CD14-positive monocyte (primary cell): ENCODE results near the gene PNMA8A. TPM values are rescaled to one million over a fixed set of nuclear protein-coding genes. Genes with fewer than 3 reads are reported as not detected.

Experiments used
- DNase-seq, 3 donors: peaks; one replicate each; pipeline ENCODE4 v3.0.0-alpha.2; 2011 to 2022
- H2AFZ ChIP-seq: 2 replicates; pipeline ENCODE4 v1.6.0; 2012; ENCODE audit warnings: mild to moderate bottlenecking, low read depth, low read length, inconsistent platforms; ENCODE audit not compliant: insufficient read depth, poor library complexity, severe bottlenecking
- H3K27ac ChIP-seq, 2 donors: 1 replicate in 1 of 2; 2 replicates in 1 of 2; pipeline ENCODE4 v1.5.1; 2012 to 2013; ENCODE audit warnings: low read length in 2 of 2, control low read depth in 1 of 2, inconsistent platforms in 1 of 2, low read depth in 1 of 2, mild to moderate bottlenecking in 1 of 2
- H3K27me3 ChIP-seq, 2 donors: one replicate each; pipeline versions ENCODE4 v1.6.0 to v1.6.1; 2011 to 2013; ENCODE audit warnings: low read length in 2 of 2; ENCODE audit not compliant: control insufficient read depth in 2 of 2, insufficient read depth in 2 of 2
- H3K36me3 ChIP-seq, 2 donors: replicated peaks in 1 of 2; 1 replicate in 1 of 2; 2 replicates in 1 of 2; pipeline versions ENCODE4 v1.5.1 to v1.6.1; 2012 to 2013; ENCODE audit warnings: low read length in 2 of 2, control low read depth in 1 of 2, inconsistent platforms in 1 of 2, mild to moderate bottlenecking in 1 of 2; ENCODE audit not compliant: insufficient read depth in 2 of 2, control insufficient read depth in 1 of 2
- H3K4me1 ChIP-seq, 2 donors: 1 replicate in 1 of 2; 2 replicates in 1 of 2; pipeline versions ENCODE4 v1.5.1 to v1.6.1; 2012 to 2013; ENCODE audit warnings: low read length in 2 of 2, control low read depth in 1 of 2, inconsistent platforms in 1 of 2, mild to moderate bottlenecking in 1 of 2, moderate library complexity in 1 of 2; ENCODE audit not compliant: insufficient read depth in 2 of 2, control insufficient read depth in 1 of 2
- H3K4me2 ChIP-seq: replicated peaks from 2 replicates; pipeline ENCODE3; 2012; ENCODE audit warnings: low read length, moderate library complexity, mild to moderate bottlenecking; ENCODE audit not compliant: poor library complexity, severe bottlenecking; ENCODE audit errors: extremely low read depth
- H3K4me3 ChIP-seq, 3 experiments: fragments of 200-600 bp in 1 of 3; sonication (generic) in 1 of 3; replicated peaks in 1 of 3; 1 replicate in 2 of 3; 2 replicates in 1 of 3; pipeline ENCODE4 v1.5.1; 2011 to 2013; ENCODE audit warnings: low read length in 3 of 3, mild to moderate bottlenecking in 3 of 3, control low read depth in 2 of 3, low read depth in 2 of 3, inconsistent platforms in 1 of 3, moderate library complexity in 1 of 3
- H3K79me2 ChIP-seq: 2 replicates; pipeline ENCODE4 v1.6.0; 2012; ENCODE audit warnings: mild to moderate bottlenecking, control low read depth, inconsistent platforms, low read length, moderate library complexity; ENCODE audit not compliant: insufficient read depth
- H3K9ac ChIP-seq: 2 replicates; pipeline ENCODE4 v1.6.0; 2017; ENCODE audit warnings: low read length, mild to moderate bottlenecking; ENCODE audit not compliant: insufficient read depth, poor library complexity, severe bottlenecking
- H3K9me3 ChIP-seq, 2 donors: replicated peaks in 1 of 2; 1 replicate in 1 of 2; 2 replicates in 1 of 2; pipeline versions ENCODE4 v1.5.1 to v1.6.1; 2012 to 2013; ENCODE audit warnings: low read length in 2 of 2, control low read depth in 1 of 2; ENCODE audit not compliant: control insufficient read depth in 1 of 2, insufficient read depth in 1 of 2
- H4K20me1 ChIP-seq: 2 replicates; pipeline ENCODE4 v1.6.0; 2012; ENCODE audit warnings: mild to moderate bottlenecking, low read length, control low read depth, moderate library complexity; ENCODE audit not compliant: insufficient read depth
- H3K27ac Mint-ChIP-seq, 7 donors: one replicate each; pipeline ENCODE4 v1.8.0; 2020; ENCODE audit warnings: mild to moderate bottlenecking in 7 of 7, mixed read lengths in 7 of 7, moderate library complexity in 6 of 7, inconsistent platforms in 2 of 7
- H3K27me3 Mint-ChIP-seq, 3 donors: one replicate each; pipeline ENCODE4 v1.8.0; 2021 to 2022; ENCODE audit warnings: low read depth in 3 of 3, mild to moderate bottlenecking in 3 of 3, mixed read lengths in 3 of 3, moderate library complexity in 3 of 3, inconsistent platforms in 1 of 3
- H3K36me3 Mint-ChIP-seq, 2 donors: one replicate each; pipeline ENCODE4 v1.8.0; 2020; ENCODE audit warnings: mixed read lengths in 2 of 2, inconsistent platforms in 1 of 2, mild to moderate bottlenecking in 1 of 2
- H3K4me1 Mint-ChIP-seq: one replicate; pipeline ENCODE4 v1.8.0; 2020; ENCODE audit warnings: mild to moderate bottlenecking, mixed read lengths
- H3K4me3 Mint-ChIP-seq, 2 donors: one replicate each; pipeline ENCODE4 v1.8.0; 2020; ENCODE audit warnings: mild to moderate bottlenecking in 2 of 2, mixed read lengths in 2 of 2, moderate library complexity in 1 of 2
- H3K9me3 Mint-ChIP-seq, 7 donors: one replicate each; pipeline ENCODE4 v1.8.0; 2020 to 2022; ENCODE audit warnings: mixed read lengths in 7 of 7, mild to moderate bottlenecking in 6 of 7, moderate library complexity in 6 of 7, inconsistent platforms in 2 of 7
- CTCF ChIP-seq: fragments of 200-600 bp; IDR thresholded peaks from one replicate; pipeline ENCODE4 v1.8.0; 2022; ENCODE audit warnings: antibody characterized with exemption, mild to moderate bottlenecking
- WGBS: methylation state at CpG from one replicate; pipeline ENCODE4 v1.1.5; 2013; ENCODE audit warnings: missing lambda C conversion rate; ENCODE audit not compliant: insufficient coverage; 5-methylcytosine and 5-hydroxymethylcytosine counted together
- intact Hi-C, 2 donors: fragments of 100-400 bp; cut with micrococcal nuclease; formaldehyde crosslinking; loops; one replicate each; pipeline versions ENCODE4 v1.15.0 to v1.15.1; 2023
- polyA plus RNA-seq, 3 donors: library from polyadenylated mRNA; depleted of rRNA in 1 of 3; unstranded in 2 of 3; stranded (reverse) in 1 of 3; fragments of 300-500 nt in 2 of 3; fragments of >200 nt in 1 of 3; fragmentation: Illumina TruSeq in 2 of 3; gene quantifications; 1 replicate in 2 of 3; 2 replicates in 1 of 3; pipeline ENCODE4 v1.2.3, GENCODE V29; 2012 to 2021

PNMA8A gene
- polyA plus RNA-seq, 3 donors, result not detected

GRCh38 chr19:46471811-46472543, 614 bp upstream of the PNMA8A start:
- TF ChIP-seq CTCF, result no peak
- H3K4me3 ChIP-seq, result peak overlapping the region in 1 of 3 experiments; percentile 52
- H3K9me3 ChIP-seq, result no peaks in the 10 kb centered on the region
- Mint-ChIP-seq H3K27ac (no peak overlapping the region), H3K27me3 (peaks cover 46 to 60% (median 47%) of the 10 kb centered on the region in 3 donors), H3K9me3 (peaks cover 0 to 7% (median 0%) of the 10 kb centered on the region in 7 donors), H3K4me3 (peak overlapping the region in 1 of 2 donors; percentile 70), H3K36me3 (no peaks in the 10 kb centered on the region), H3K4me1 (peaks cover 2% of the 10 kb centered on the region)
- H3K4me1 ChIP-seq, result peaks cover 0 to 9% of the 10 kb centered on the region in 2 donors
- H3K27me3 ChIP-seq, result peaks cover 13 to 36% of the 10 kb centered on the region in 2 donors
- no peak for DNase-seq
- H3K9ac ChIP-seq, result peak overlapping the region; percentile 27
- no peaks in the 10 kb centered on the region for H4K20me1 ChIP-seq
- no peaks in the 10 kb centered on the region for H3K36me3 ChIP-seq
- peak overlapping the region; percentile 67 for H3K4me2 ChIP-seq
- H3K27ac ChIP-seq, result no peak overlapping the region
- H3K79me2 ChIP-seq, result no peaks in the 10 kb centered on the region
- H2AFZ ChIP-seq, result peak overlapping the region; percentile 67
- intact Hi-C loops, result no loop called here
- 66% methylated on average over 4 of the region's 11 CpGs for WGBS

- Histone ChIP-seq H3K36me3 (no peaks in the 10 kb centered on the region), H3K4me3 (no peak overlapping the region), H3K27ac (no peak overlapping the region), H3K27me3 (peaks cover 13 to 36% of the 10 kb centered on the region in 2 donors), H4K20me1 (no peaks in the 10 kb centered on the region), H3K4me2 (no peak overlapping the region), H3K9me3 (no peaks in the 10 kb centered on the region), H3K4me1 (peaks cover 0 to 9% of the 10 kb centered on the region in 2 donors), H2AFZ (no peak overlapping the region), H3K9ac (no peak overlapping the region), H3K79me2 (no peaks in the 10 kb centered on the region)
- WGBS, result 90% methylated on average over 10 of the region's 10 CpGs
- Mint-ChIP-seq H3K4me3 (no peak overlapping the region), H3K27ac (no peak overlapping the region), H3K36me3 (no peaks in the 10 kb centered on the region), H3K4me1 (peaks cover 2% of the 10 kb centered on the region), H3K27me3 (peaks cover 48 to 61% (median 53%) of the 10 kb centered on the region in 3 donors), H3K9me3 (peaks cover 0 to 7% (median 0%) of the 10 kb centered on the region in 7 donors)
- intact Hi-C loops, result no loop called here
- no peak for TF ChIP-seq CTCF
- DNase-seq, result no peak
These were observed 987 bp downstream of the PNMA8A start for GRCh38 chr19:46470376-46470775.
